Nephron progenitor cell (in vitro differentiated cells): ENCODE results near the gene HAAO.

Source experiments
- DNase-seq: peaks from one replicate; pipeline ENCODE4 v3.0.0; 2021
- H3K27ac Mint-ChIP-seq: 2 replicates; pipeline ENCODE4 v1.8.0; 2021; ENCODE audit warnings: mild to moderate bottlenecking, moderate library complexity, mixed read lengths
- H3K27me3 Mint-ChIP-seq: 2 replicates; pipeline ENCODE4 v1.8.0; 2021; ENCODE audit warnings: mild to moderate bottlenecking, low read depth, mixed read lengths; ENCODE audit not compliant: poor library complexity
- H3K36me3 Mint-ChIP-seq: 2 replicates; pipeline ENCODE4 v1.8.0; 2021; ENCODE audit warnings: low read depth, mixed read lengths
- H3K4me1 Mint-ChIP-seq: 2 replicates; pipeline ENCODE4 v1.8.0; 2021; ENCODE audit warnings: mixed read lengths
- H3K4me3 Mint-ChIP-seq: 2 replicates; pipeline ENCODE4 v1.8.0; 2021; ENCODE audit warnings: mild to moderate bottlenecking, moderate library complexity, mixed read lengths
- H3K9me3 Mint-ChIP-seq: 2 replicates; pipeline ENCODE4 v1.8.0; 2021; ENCODE audit warnings: mild to moderate bottlenecking, moderate library complexity, mixed read lengths
- CTCF ChIP-seq: fragments of 200-600 bp; sonication (generic); IDR thresholded peaks from 2 replicates; pipeline ENCODE4 v1.5.0; 2021; ENCODE audit warnings: antibody characterized with exemption

The HAAO gene

GRCh38 chr2:42792583-42793333 is at the start of gene HAAO:
Gene HAAO, minus strand, starts transcription at chr2:42792583. Its CDS starts 47 bp downstream, at chr2:42792536.
- Mint-ChIP-seq H3K4me3 (peak within 1 kb of the TSS; percentile 82), H3K4me1 (peaks cover 60% of the 10 kb centered on the region), H3K36me3 (peaks cover 29% of the 10 kb centered on the region), H3K27me3 (peaks cover 41% of the 10 kb centered on the region), H3K9me3 (peaks cover 11% of the 10 kb centered on the region), H3K27ac (peak within 1 kb of the TSS; percentile 16)
- TF ChIP-seq CTCF = peak; percentile 18
- DNase-seq = peak; percentile 75

GRCh38 chr2:42841344-42841743 is 49.0 kb upstream of the HAAO start:
- no peak for DNase-seq

GRCh38 chr2:42840760-42841159 is 48.4 kb upstream of the HAAO start:
- H3K36me3 Mint-ChIP-seq = peaks cover 10% of the 10 kb centered on the region
- H3K27ac Mint-ChIP-seq = no peak overlapping the region
- H3K27me3 Mint-ChIP-seq = no peaks in the 10 kb centered on the region
- TF ChIP-seq CTCF = no peak
- H3K4me1 Mint-ChIP-seq = peaks cover 47% of the 10 kb centered on the region
- DNase-seq = no peak
- H3K9me3 Mint-ChIP-seq = peaks cover 14% of the 10 kb centered on the region
- H3K4me3 Mint-ChIP-seq = no peak overlapping the region

More at GRCh38 chr2:42841344-42841743, 49.0 kb upstream of the HAAO start:
- Mint-ChIP-seq H3K4me3 (no peak overlapping the region), H3K36me3 (peaks cover 4% of the 10 kb centered on the region), H3K4me1 (peaks cover 53% of the 10 kb centered on the region), H3K27ac (no peak overlapping the region), H3K27me3 (no peaks in the 10 kb centered on the region), H3K9me3 (peaks cover 8% of the 10 kb centered on the region)
- TF ChIP-seq CTCF = no peak

- peak overlapping the region; percentile 7 for H3K27ac Mint-ChIP-seq
- no peak for DNase-seq
- no peak overlapping the region for H3K4me3 Mint-ChIP-seq
- TF ChIP-seq CTCF = no peak
- H3K4me1 Mint-ChIP-seq = peaks cover 39% of the 10 kb centered on the region
- H3K27me3 Mint-ChIP-seq = no peaks in the 10 kb centered on the region
- peaks cover 20% of the 10 kb centered on the region for H3K9me3 Mint-ChIP-seq
- peaks cover 16% of the 10 kb centered on the region for H3K36me3 Mint-ChIP-seq
These were observed 47.6 kb upstream of the HAAO start for GRCh38 chr2:42839809-42840501.

- Mint-ChIP-seq H3K36me3 (peaks cover 16% of the 10 kb centered on the region), H3K27ac (no peak overlapping the region), H3K9me3 (peaks cover 20% of the 10 kb centered on the region), H3K4me1 (peaks cover 23% of the 10 kb centered on the region), H3K27me3 (no peaks in the 10 kb centered on the region), H3K4me3 (no peak overlapping the region)
- TF ChIP-seq CTCF = no peak
- no peak for DNase-seq
These were observed 45.8 kb upstream of the HAAO start for GRCh38 chr2:42838133-42838532.
